ENCODE measurements around the gene GP1BA. TPM values are rescaled to one million over a fixed set of nuclear protein-coding genes. Genes with fewer than 3 reads are reported as not detected.

GP1BA gene
- total RNA-seq, 1 donor from 2014 or later, result 0.10 TPM

DNA sequence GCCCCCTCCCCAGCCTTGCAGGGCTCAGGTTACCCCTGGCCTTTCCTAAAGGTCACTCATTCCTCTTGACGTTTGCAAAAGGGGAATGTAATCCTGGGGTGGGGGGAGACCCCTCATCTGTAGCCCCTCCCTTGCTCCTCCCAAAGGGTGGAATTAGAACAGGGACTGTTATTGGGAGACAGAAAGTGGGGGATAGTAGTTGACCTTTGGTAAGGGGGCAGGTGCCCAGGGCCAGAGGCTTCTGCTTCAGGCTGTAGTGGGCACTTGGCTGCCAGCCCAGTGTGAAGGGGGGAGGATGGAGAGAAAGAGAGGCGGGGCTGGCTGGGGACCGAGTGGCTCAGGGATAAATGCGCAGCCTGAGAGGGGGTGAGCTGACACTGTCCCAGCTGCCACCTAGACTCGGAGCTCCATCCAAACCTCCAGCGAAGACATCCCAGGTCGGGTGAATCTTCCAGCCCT is 18.7 kb downstream of the GP1BA start, which contains the start of gene ENO3:
Gene ENO3 (plus strand): TSS at position 374 of the 459 bp plus-strand sequence. CDS start 711 bp downstream, outside the sequence.
- no peak for DNase-seq

GRCh38 chr17:4951486-4951885 is 19.4 kb downstream of the GP1BA start:
- DNase-seq, result no peak

GRCh38 chr17:4953451-4953961 is 21.4 kb downstream of the GP1BA start:
- DNase-seq, result no peak

DNA sequence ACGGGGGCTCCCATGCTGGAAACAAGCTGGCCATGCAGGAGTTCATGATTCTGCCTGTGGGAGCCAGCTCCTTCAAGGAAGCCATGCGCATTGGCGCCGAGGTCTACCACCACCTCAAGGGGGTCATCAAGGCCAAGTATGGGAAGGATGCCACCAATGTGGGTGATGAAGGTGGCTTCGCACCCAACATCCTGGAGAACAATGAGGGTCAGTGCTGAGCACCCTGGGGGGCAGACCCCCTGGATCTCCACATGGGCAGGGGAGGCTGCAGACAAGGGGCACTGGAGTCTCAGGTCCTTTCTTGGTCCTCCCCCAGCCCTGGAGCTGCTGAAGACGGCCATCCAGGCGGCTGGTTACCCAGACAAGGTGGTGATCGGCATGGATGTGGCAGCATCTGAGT is 23.0 kb downstream of the GP1BA start:
- DNase-seq, result no peak

DNA sequence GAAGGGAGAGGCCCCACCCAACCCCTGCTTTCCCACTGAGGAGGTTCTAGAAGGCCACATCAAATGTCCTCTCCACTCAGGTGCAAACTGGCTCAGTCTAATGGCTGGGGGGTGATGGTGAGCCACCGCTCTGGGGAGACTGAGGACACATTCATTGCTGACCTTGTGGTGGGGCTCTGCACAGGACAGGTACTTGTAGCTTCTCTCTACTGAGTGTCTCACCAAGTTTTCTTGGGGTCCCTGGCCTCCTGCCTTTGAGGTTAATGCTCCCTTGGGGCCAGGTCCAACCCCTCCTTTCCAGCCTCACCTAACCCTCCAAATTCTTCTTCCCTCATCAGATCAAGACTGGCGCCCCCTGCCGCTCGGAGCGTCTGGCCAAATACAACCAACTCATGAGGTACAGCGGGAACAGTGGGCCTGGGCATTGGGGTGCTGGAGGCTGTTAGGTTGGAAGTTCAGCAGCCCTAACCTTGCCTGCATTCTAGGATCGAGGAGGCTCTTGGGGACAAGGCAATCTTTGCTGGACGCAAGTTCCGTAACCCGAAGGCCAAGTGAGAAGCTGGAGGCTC is 24.5 kb downstream of the GP1BA start:
- DNase-seq, result no peak

DNA sequence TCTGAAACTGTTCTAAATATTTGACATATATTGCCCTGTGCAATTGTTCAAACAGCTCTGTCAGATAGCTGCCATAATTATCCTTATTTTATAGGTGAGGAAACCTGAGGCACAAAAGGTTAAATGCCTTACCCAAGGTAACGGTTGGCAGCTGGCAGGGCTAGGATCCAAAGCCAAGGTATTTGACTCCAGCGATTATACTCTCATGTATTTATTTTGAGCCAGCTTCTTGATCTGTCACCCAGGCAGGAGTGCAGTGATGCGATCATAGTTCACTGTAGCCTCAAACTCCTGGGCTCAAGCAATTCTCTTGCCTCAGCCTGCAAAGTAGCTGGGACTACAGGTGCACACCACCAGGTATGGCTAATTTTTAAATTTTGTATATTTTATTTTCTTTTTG is 26.0 kb downstream of the GP1BA start:
- DNase-seq, result no peak

DNA sequence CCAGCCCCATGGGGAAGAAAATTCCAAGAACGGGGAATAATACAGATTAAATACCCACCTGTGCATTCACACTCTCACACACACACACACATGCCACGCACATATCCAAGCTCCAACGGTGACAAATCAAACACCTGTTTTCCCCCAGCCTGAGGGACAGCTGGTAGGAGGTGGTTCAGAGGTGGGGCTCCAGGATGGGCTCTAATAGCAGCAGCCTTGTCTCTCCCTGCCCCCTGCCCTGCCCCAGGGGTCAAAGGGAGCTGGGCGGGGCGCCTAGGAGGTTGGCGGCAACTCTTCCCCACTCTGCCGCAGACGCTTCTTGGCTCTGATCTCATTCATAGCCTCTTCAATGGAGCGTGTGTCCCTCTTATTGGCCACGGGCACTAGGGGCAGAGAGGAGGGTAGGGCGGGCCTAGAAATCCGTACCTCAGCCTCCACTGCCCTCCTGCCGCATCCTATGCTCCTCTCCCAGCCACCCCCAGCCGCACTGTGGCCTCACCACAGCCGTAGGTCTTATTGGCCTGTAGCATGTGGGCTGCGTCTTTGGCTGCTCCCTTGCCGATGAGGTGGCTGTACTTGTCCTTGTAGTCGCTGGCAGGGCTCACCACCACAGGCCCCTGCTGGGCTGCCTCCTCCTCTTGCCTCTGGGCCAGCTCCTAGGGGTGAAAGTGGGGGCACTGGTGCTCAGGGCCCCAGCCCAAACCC is 27.3 kb downstream of the GP1BA start:
- DNase-seq, result no peak

DNA sequence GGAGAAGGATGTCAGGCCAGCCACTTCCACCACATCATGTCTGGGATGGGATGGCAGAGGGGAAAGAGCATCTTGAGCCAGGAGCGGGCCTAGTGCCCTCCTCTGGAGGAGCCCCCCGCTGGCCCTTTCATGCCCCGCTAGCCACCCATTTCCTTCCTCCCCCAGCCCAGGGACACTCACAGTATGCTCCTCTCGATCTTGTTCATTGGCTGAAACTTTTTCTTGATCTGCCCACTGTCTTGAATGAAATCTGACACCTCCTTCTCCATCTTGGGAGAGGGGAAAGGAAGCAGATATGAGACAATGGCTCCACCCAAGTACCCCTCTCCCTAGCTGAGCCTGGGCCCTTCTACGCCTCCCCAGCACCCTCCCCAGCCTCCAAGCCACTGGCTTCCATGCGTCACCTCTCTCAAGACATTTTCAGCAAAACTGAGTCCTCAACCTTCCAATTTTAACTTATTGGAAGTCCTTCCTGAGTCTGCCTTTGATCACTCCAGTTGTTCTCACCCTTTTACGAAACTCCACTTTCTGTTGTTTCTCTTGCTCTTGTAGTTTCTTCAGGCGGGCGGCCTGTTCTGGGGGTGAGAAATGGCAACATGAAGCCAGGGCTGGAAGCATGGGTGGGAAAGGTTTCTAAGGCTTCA is 28.3 kb downstream of the GP1BA start:
- DNase-seq, result no peak

DNA sequence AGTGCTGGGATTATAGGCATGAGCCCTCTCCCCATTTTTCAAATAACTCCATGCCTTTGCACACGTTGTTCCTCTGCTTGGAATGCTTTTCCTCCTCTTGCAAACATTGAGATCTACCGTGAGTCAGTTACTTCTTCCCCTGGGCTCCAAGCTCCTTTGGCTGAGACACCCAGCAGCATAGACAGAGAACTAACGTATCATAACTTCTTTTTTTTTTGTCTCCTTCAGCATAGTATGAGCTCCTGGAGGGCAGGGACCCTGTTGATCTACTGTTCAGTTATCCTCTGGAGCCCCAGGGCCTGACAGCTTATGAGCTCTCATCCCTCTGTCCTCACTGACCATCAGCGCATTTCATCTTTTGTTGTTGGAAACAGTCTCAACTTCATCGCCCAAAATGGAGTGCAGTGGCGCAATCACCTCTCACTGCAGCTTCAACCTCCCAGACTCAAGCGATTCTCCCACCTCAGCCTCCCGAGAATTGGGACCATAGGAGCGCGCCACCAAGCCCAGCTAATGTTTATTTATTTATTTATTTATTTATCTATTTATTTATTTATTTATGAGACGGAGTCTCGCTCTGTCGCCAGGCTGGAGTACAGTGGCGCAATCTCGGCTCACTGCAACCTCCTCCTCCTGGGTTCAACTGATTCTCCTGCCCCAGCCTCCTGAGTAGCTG is 33.4 kb downstream of the GP1BA start:
- no peak for DNase-seq

- DNase-seq, result peak; percentile 100
Measured at GRCh38 chr17:4966844-4967538, 34.9 kb downstream of the GP1BA start.

DNA sequence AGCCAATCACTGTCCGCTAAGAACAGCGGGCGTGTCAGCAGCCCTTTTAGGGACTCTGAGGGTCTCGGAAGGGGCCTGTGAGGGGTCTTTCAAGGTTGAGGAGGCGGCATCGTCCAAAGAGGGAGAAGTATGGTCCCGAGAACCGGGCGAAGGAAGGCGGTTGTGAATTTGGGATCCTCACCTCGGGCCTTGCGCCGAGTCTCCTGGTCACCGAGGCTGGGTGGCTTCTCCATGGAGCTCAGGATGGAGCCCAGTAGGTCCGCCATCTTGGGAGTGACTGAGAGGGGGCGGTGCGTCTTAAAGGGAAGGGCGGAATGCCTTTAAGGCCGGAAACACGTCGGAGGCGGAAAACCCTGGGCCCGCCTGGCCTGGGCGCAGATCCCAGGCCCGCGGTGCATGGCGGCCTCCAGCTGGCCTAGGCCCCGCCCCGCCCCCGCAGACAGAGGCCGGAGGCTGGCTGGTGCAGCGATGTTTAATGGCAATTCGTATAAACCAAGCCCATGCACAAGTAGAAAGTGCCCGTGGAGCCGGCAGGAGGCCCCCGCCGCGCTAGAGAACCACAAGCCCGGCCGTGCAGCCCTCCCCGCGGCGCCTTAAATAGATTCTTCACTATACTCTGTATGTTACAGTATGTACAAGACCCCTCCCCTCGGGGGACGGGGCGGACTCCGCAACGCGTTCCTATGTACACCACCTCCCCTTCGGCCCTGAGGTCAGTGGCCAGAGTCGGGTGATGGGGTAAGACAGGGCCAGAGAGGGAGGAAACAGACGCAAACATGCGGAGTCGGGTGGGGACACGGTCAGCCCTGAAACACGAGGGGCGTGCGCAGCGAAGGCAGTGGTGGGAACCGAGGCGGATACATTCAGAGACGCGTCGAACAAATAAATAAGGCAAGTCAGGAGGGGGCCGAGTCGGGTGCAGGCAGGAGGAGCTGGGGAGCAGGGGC is 35.7 kb downstream of the GP1BA start, which contains the start of gene SPAG7:
Gene SPAG7 (minus strand): TSS at position 279 of the 947 bp plus-strand sequence. CDS start 13 bp downstream, at position 266.
- peak; percentile 99 for DNase-seq

- DNase-seq, result no peak
Measured at GRCh38 chr17:4968486-4969046, 36.5 kb downstream of the GP1BA start.

GRCh38 chr17:4969047-4969550 is 37.0 kb downstream of the GP1BA start:
- no peak for DNase-seq

- no peak for DNase-seq
Measured at GRCh38 chr17:4969551-4970173, 37.6 kb downstream of the GP1BA start.

GRCh38 chr17:4970273-4970672 is 38.2 kb downstream of the GP1BA start:
- DNase-seq, result no peak

DNA sequence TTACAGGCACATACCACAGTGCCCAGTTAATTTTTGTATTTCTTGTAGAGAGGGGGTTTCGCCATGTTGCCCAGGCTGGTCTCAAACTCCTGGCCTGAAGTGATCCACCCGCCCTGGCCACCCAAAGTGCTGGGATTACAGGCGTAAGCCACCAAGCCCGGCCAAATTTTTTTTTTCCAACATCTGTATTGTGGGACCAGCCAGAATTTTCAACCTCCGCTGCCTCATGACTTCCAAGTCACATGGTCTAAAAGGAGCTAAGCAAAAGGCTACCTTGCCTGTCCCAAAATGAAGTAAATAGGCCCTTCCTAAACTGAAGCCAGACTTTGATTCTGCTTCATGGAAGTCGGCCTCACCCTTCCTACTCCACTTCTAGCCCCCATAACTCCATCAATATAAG is 39.7 kb downstream of the GP1BA start:
- DNase-seq, result no peak

DNA sequence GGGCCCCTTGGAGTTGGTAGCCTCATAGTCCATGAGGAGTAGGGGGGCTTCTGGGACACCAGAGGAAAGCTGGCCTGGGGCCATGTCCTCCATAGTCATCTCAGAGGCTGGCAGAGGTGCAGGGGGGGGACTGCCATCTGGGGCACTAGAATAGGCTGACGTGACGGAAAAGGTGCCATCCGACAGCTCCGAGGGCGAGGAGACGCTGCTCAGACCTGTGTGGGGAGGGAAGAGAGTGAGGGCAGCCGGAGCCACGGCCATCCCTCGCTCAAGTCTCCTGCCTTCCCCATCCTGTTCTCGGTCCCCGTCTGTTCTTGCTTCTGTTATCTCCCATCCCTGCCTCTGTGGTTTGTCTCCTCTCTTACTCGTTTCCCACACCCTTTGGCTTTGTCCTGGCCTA is 40.2 kb downstream of the GP1BA start:
- no peak for DNase-seq

- no peak for DNase-seq
Measured at GRCh38 chr17:4972752-4973151, 40.7 kb downstream of the GP1BA start.

DNA sequence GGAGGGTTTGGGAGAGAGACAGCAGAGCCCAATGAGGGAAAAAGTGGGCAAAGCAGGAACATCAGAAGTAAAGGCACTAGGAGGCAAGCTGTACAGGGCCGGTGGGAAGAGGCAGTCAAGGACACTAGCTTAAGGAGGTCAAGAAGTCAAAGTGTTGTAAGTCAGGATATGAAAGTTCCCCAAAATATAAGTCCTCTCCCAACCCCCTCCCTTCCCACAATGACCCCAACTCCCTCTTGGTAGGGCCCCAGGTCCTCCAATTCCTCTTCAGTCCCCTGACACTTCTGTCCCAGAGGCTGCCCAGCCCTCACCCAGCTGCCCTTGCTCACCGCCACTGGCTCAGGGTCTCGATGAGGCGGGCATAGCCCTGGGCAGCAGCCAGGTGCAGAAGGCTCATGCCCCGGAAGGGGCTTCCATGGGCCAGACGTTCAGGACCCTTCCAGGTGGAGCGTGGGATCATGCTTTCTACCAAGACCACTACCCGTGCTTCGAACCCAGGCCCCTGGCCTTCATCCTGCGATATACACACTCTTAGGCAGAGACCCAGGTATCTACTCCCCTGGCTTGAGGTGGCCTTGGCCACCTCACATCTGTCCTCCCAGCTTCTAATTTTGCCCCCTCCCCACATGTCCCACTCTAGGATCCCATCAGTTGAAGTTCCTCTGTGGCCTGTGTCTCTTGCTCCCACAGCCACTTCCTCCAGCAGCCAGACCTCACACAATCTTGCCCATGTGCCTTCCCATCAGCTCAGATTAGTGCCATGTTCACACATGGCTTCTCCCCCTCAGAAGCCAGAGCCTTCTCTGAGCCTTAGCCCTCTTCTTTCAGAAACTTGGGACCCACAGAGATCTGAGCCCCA is 41.4 kb downstream of the GP1BA start:
- DNase-seq, result no peak

All from skin of body (tissue), 2 donors.